DMS114 treated with DMSO at 0.1 percent for 48 hours (cell line): Measurements from ENCODE around the gene ZNF608.
A peak's percentile ranks its signal among the peaks of the same experiment; 100 is the strongest.

Experiments
- DNase-seq: peaks from one replicate; lab custom pipeline; 2025; ENCODE audit not compliant: unreplicated experiment; lab: John Stamatoyannopoulos, UW

Gene ZNF608

GRCh38 chr5:124745928-124746915, at the start of gene ZNF608:
TSS of gene ZNF608 (minus strand) at chr5:124746639. CDS start at chr5:124744989, 1,650 bp downstream.
- DNase-seq = peak; percentile 82

DNA sequence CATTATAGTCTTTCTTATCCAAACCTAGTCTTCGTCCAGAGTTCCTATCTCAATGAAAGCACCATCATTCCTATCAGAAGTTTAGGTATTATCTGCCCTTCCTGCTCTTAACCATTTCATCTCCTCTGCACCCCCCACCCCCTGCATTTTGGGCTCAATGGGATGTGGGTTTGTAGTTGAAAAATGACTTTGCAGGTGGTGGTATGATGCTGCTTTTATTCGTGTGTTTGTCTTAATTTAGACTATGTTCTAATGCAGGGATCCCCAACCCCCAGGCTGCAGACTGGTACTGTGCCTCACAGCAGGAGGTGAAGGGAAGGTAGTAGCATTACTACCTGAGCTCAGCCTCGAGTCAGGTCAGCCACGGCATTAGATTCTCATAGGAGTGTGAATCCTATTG, 49.4 kb upstream of the ZNF608 start:
- no peak for DNase-seq

- no peak for DNase-seq
These were observed 44.7 kb upstream of the ZNF608 start for GRCh38 chr5:124790895-124791732.

DNA sequence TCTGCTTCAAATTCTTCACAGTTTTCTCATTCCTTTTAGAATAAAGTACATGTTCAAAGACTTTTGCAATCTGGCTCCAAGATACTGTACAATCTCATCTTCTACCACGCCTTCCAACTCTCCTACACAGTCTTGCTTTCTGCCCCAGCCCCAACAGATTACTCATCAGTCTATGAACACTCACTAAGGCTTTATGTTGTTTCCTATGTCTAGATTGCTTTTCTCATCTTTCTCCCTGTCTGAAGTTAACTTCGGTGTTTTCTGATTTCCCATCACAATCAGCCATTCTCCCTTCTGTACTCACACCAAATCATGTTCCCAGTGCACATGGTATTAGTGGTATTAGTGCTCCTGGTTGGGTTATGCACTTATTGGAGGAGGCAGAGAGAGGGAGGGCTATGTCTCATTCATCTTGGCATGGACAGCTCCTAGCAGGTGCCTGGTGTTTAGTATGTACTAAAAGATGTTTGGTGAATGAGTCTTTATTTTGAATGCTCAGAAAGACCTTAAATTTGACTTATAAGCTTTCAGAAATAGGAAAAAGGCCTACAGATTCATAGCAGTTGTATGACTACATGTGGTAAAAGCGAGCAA, 44.0 kb upstream of the ZNF608 start:
- DNase-seq = no peak

- DNase-seq = no peak
These were observed 42.7 kb upstream of the ZNF608 start for GRCh38 chr5:124789104-124789605.

DNA sequence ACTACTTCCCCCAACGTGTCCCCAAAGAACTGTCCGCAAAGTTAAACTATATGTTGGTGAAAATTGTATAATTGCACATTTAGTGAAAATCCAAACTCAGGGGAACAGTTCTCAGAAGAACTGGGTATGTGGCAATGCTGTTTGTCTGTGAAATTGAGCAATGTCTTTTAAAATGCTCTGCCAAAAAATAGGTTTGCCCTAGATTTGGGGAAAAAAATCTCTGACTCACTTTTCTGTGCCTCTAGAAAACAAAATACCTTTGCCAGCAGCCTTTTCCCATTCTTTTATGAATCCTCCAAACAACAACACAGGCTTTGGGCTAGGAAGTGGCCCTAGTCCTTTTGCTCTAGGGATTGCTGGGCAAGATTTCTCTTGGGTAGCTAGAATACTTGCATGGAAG, 37.4 kb upstream of the ZNF608 start:
- no peak for DNase-seq

- DNase-seq = no peak
These were observed 36.8 kb upstream of the ZNF608 start for GRCh38 chr5:124783285-124783684.

GRCh38 chr5:124782262-124782661, 35.8 kb upstream of the ZNF608 start:
- DNase-seq = no peak

- DNase-seq = no peak
These were observed 33.6 kb upstream of the ZNF608 start for GRCh38 chr5:124780011-124780410.

- no peak for DNase-seq
These were observed 27.2 kb upstream of the ZNF608 start for GRCh38 chr5:124773315-124774311.

GRCh38 chr5:124772457-124773200, 26.2 kb upstream of the ZNF608 start:
- DNase-seq = no peak

DNA sequence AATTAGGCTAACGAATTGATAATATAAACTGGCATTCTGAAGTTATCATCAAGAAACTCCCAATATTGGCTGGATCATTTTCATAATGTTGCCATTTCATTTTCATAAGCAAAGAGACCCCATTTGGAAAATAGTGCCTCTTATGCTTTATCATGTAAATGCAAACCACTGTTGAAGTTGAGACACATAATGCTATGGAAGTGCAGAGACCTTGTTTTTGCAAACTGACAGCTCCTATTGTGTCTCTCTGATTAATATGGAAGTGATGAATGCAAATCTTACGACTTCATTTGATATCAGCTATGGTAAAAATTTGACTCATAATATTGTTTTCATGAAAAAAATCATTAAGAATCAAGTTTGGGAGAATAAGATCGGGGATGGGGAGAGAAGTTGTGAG, 25.3 kb upstream of the ZNF608 start:
- DNase-seq = no peak

DNA sequence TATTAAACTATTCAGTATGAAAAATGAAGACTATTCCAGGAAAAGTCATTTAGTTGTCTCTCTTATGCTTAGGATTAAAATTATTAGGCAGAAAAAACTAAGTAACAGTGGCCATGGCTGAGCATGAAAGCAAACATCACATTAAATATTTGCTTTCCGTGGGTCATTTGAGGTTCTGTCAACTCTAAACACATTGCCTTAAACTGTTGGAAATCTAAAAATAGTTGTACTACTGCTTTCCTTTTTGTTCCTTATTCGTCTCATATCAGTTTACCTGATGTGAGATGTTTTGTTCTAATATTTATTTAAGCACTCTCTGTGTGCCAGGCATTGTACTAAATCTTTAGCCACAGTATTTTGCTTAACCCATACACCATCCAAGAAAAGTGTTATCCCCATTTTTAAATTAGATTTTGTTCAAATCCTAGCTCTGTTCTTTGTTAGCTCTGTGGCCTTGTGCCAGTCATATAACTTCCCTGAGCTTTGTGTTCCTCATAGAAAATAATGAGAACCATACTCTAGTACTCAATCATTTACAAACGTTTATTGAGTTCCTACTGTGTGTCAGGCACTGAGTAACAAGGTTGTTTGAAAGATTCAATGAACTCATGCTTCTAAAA, 18.7 kb upstream of the ZNF608 start:
- no peak for DNase-seq

DNA sequence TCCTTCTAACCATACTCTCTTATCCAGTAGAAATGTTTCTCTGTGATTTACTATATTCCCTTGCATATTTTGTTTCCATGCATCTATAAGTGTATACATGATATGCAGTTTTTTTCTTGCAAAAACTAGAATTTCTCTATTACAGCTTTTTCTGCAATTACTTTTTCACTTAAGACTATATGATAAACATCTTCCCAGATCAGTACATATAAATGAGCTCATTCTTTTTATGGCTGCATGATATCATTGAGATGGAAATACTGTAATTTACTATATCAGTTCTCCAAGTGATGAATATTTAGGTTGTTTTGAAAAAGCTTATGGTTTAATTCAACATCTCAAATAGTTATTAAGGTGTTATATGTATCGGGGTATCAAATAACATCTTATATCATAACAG, 18.1 kb upstream of the ZNF608 start:
- DNase-seq = no peak

DNA sequence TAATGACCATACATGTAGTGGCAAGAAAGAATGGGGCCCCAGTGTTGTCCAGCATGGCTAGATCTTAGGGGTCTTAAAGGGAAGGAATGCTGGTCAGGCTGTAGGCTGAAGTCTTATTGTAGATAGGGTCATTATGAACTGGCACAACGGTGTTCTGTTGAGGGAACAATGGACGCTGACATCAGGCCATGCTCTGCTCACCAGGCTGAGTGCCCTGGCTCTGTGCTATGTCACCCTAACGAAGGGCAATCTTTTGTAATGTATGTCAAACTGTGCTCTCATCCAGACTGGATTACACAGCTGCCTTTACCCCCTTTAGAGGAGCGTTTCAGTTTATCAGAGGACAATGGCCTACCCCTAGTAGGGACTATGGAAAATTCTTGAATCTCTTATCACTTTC, 14.6 kb upstream of the ZNF608 start:
- no peak for DNase-seq

DNA sequence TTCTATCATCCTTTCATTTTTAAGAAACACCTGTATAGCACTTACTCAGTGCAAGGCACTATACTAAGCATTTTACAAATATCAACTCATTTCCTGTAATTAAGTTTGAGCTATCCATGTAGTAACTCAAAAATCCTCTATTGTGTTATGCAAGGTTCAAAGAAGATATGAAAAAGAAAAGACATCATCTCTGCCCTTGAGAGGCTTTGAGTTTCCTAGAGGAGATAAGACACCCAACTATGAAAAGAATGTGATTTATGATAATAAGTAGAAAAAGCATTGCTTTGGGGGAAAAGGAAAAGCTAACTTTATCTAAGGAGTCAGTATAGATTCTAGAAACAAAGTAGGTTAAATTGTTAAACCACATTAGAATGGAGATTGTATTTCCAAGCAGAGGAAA, 14.2 kb upstream of the ZNF608 start:
- DNase-seq = no peak

GRCh38 chr5:124755565-124755964, 9.1 kb upstream of the ZNF608 start:
- DNase-seq = peak; percentile 25

DNA sequence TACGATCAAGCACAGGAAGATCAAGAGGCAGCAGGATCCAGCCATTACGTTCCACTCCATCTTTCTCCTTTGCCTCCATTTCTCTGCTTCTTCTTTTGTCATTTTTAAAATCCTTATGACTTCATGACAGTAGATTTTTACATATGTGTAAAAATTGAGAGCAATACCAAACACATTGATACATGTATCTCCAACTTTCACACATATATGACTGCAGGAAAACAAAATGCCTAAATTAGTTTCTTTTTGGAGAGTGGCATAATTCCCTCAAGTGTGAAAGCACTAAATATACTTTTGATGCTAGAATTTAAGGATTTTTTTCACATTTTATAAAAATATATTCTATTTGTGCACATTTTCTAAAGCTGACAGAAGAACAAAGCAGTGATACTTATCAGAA, 8.6 kb upstream of the ZNF608 start:
- no peak for DNase-seq
